Ishikawa (cell line): ENCODE data around the gene NTM.

Experiments
- CREB1 ChIP-seq: IDR thresholded peaks from 2 replicates; pipeline ENCODE4 v1.6.1; 2012; ENCODE audit warnings: low read depth
- EGR1 ChIP-seq: IDR thresholded peaks from 2 replicates; pipeline ENCODE4 v1.6.1; 2012
- EP300 ChIP-seq: IDR thresholded peaks from 2 replicates; pipeline ENCODE4 v1.6.1; 2012; ENCODE audit warnings: borderline replicate concordance
- NFIC ChIP-seq: IDR thresholded peaks from 2 replicates; pipeline ENCODE4 v1.6.1; 2012
- RAD21 ChIP-seq: IDR thresholded peaks from 2 replicates; pipeline ENCODE4 v1.6.1; 2012; ENCODE audit warnings: low read depth
- REST ChIP-seq: IDR thresholded peaks from 2 replicates; pipeline ENCODE4 v1.6.1; 2012; ENCODE audit warnings: low read depth, mild to moderate bottlenecking
- TAF1 ChIP-seq: IDR thresholded peaks from 2 replicates; pipeline ENCODE4 v1.6.1; 2012; ENCODE audit warnings: low read depth, mild to moderate bottlenecking
- TCF12 ChIP-seq: IDR thresholded peaks from 2 replicates; pipeline ENCODE4 v1.6.1; 2012; ENCODE audit warnings: low read depth
- TEAD4 ChIP-seq: IDR thresholded peaks from 2 replicates; pipeline ENCODE4 v1.6.1; 2012
- YY1 ChIP-seq: IDR thresholded peaks from 2 replicates; pipeline ENCODE4 v1.6.1; 2012; ENCODE audit warnings: low read depth

GRCh38 chr11:131572423-131572822 lies 202.0 kb downstream of the NTM start:
- TF ChIP-seq REST (no peak), RAD21 (no peak), YY1 (no peak), TAF1 (no peak), CREB1 (no peak), NFIC (no peak), EP300 (no peak), TCF12 (no peak), TEAD4 (no peak), EGR1 (no peak)
